NCI-H146 treated with DMSO at 0.1 percent for 48 hours (cell line): ENCODE data around the gene EIF4E.
A peak's percentile ranks its signal among the peaks of the same experiment; 100 is the strongest.

Experiments
- DNase-seq: peaks from one replicate; lab custom pipeline; 2025; ENCODE audit not compliant: unreplicated experiment; lab: John Stamatoyannopoulos, UW

Gene EIF4E, protein sequence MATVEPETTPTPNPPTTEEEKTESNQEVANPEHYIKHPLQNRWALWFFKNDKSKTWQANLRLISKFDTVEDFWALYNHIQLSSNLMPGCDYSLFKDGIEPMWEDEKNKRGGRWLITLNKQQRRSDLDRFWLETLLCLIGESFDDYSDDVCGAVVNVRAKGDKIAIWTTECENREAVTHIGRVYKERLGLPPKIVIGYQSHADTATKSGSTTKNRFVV

DNA sequence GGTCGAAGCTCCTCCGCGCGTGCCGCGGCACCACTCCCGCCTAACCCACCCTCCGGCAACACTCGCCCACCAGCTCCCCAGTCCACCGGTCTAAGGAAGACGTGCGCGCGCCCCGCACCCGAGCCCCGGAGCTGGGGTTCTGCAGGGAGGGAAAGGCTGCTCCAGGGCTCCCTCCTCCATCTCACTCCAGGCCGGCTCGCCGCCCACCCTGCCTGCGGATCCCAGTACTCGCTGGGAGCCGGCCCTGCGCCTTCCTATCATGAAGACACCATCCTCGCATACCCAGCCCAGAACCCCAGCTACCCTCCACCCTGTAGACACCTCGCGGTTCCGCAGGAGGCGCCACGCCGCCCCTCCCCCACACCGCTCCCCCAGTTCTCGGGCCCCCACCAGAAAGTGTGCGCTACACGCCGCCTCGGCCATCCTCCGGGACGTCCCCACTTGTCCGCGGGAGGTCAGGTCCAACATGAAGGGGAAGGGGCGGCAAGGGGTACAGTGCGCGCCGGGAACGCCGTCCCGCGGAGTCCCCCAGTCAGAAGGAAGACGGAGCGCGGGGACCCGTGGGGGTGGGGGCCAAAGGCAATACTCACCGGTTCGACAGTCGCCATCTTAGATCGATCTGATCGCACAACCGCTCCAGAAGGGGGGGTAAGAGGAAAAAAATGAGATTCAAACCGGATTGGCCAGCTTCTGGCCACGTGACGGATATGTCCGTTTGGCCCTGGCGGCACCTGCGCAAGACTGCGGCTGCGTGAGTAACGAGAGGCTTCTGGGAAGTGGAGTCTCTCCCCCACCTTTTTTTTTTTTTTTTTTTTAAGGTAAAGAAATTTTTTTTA is at the start of gene EIF4E:
Gene EIF4E, minus strand, starts transcription at position 629 of the 836 bp plus-strand sequence. Its CDS starts 21 bp downstream, at position 608.
- peak; percentile 62 for DNase-seq

DNA sequence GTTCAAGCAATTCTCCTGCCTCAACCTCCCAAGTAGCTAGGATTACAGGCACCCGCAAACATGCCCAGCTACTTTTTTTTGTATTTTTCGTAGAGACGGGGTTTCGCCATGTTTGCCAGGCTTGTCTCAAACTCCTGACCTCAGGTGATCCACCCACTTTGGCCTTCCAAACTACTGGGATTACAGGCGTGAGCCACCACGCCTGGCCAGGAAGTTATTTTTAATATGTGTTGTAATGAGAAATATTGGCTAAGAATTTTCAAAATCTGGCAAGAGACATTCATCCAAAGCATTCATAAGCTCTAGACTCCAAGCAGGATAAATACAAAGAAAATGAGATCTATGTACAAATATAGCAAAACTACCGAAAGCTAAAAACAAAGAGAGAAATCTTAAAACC is 48.6 kb upstream of the EIF4E start:
- DNase-seq, result no peak

- DNase-seq, result no peak
Observed at GRCh38 chr4:98976716-98977115, 47.8 kb upstream of the EIF4E start.

DNA sequence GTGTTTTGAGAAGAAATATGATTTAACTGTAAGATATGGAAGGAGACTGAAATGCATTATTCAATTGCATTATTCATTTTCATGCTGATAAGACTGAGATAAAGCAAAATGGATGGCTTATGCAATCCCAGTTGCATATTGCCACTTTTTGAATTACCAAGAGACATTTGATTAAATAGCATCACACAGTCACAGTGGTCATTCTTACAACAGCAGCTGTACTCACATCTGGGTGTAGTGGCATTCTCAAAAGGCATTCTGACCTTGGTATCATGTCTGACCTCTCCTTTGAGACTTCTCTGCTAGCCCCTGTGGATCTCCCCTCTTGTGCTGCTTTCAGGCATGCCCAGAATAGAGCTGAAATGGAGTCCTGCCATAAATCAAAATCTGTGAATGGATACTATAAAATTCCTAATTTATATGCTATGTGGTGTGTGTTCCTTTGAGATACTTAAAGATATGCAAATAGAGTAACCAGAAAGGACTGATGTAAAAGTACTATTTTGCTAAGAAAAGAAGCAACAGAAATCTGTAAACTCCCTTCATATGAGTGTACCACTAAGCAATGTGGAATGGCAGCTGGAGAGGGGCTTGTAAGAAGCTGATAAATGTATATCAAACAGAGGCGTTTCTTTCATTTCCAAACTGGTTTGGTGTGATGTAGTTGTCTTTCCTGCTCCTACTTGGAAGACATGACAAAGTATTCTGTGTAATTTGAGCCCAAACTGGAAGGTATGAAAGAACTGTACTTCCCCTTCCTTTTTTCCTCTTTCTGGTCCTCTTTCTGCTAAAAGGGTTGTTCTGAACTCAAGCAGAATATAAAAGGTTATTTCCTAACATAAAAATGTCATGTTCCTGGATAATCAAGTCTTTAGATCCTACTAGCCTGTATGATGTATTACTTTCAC is 41.2 kb upstream of the EIF4E start:
- DNase-seq, result no peak

DNA sequence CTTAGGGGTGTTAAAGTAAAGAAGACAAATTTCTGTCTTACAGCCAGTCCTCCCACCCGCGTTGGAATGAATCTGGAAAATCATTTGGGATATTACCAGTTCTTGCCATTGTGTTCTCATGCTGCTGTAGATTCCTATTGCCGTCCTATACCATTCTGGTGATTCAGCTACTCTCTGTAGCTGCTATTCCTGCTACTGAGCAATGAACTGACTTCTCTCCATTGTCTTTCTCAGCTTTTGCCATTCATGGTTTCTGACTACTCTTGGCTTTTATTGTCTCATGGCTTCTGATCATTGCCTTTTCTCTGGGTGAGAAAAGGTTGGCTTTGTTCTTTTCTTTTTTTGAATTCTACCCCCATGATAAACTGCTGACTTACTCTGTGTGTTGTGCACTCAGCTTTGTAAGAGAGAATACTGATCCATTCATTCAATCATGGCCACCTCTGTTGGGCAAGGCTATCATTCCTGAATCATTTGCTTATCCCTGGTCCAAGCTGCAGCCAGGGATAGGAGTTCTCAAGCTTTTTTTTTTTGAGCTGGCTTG is 38.9 kb upstream of the EIF4E start:
- no peak for DNase-seq

DNA sequence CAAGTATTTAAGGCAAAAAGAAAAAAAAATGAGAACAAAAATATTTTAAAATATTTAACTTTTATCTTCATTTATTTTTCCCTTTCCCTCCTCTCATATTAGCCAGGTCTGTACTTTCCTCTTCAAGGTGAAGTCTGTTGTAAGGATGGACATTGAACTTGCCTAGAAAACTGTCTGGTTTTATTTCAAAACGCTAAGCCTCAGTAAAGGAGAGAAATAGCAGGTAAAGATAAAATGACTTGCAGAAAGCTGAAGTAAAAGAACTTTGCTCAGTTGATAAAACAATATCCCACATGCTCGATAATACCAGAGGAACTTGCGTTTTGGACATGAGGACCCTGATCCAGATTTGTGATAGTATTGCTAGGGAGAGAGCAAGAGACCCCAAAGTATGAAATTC is 38.0 kb upstream of the EIF4E start:
- no peak for DNase-seq

DNA sequence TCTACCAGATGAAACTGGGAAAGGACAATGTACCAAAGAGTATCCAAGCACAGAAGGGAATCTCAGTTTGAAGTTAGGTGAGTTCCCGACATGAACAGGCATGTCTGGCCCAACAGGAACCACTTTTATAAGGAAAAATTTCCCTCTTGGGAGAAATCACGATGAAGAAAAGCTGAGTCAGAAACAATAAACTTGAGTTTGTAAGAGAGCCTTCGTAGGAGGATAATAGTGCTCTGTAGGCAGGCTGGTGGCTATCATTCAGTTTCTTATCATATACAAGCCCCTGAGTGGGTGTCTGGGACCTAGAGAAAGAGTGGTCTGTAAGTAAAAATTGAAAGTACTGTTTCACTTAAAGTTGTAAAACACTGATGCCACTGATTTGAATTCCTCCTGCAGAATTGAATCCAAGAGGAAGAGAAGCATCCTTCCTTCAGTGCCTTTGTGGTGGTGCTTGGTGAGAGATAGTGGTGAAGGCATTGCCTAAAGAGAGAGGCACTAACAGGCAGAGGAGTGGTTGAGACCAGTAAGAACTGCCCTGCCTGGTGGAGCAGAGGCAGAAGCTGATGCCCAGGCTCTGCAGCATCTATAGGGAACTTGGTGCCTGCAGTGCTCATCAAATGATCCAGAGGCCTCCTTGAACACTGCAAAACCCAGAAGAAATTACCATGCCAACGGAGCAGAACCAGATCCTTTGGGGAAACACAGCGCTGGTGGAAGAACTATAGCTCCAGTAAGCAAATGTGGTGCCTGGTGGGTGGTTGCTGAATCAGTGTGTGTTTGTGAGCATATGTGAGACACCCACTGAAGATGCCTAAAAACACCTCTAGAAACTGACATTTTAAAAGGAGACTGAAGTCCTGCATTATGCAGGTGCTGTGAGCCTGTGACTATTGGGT is 34.9 kb upstream of the EIF4E start:
- no peak for DNase-seq

- no peak for DNase-seq
Observed at GRCh38 chr4:98961770-98962169, 32.8 kb upstream of the EIF4E start.

DNA sequence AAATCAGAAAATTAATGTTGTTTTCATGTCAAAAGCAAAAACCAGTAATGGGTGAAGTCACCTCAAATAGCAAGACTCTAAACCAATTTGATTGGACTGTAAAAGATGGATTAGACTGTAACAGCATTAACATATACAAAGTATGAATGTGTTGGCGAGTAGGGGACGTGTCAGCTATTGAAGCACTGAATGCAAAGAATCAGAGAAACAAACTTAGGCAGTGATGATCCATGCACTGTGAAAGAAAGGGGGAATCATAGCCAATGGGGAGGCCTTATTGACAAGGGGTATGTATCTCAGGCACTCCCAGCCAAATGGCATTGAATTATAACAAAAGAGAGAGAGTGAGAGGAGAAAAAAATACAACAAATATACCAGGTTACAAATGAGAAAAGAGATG is 30.5 kb upstream of the EIF4E start:
- no peak for DNase-seq

DNA sequence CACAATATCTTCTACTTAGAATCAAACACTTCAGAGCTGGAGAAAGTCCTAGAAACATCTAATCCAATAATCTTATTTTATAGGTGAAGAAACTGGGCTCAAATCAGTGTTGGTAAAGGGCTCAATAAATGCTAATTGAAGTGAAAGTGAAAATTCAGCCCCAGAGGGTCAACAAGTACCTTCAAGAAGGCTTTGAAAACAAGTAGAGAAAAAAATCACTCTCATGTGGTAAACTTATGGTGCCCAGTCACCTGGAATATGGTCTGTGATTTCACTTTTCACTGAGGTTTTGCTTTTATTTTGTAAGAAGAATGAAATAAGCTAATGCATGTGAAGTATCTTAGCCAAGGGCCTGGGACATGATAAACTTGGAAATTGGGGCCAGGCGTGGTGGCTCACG is 29.1 kb upstream of the EIF4E start:
- no peak for DNase-seq

- DNase-seq, result no peak
Observed at GRCh38 chr4:98955229-98955628, 26.3 kb upstream of the EIF4E start.

DNA sequence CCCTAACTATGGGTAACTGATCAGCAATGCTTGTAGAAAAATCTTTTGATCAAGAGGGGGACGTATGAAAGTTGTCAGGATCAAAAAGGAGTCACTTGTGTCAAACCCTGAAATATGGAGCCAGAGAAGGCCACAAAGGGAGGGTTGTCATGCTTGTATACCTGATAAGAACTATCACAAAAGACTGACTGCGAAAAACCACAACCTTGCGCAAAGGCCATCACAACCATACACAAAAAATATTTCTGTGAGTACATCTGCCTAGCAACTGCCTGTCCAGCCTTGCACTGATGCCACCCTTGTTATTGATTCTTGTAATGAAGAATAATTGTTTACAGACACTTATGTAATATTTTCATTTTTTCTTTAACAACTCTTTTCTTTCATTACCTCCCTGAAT is 22.8 kb upstream of the EIF4E start:
- DNase-seq, result no peak

DNA sequence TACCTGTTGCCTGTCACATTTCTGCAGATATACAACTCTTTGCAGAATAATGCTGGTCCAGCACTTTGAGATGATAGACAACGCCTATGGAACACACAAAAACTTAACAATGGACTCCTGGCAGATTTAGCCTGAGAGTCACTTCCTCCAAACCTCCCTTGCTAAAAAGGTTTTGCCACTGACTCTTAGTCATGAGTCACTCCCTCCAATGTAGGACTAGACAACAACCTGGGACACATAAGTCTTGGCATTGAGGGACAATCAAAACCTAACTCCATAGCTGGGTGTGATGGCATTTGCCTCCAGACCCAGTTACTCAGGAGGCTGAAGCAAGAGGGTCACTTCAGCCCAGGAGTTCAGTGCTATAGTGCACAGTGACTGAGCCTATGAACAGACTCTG is 22.0 kb upstream of the EIF4E start:
- no peak for DNase-seq

GRCh38 chr4:98946359-98946758 is 17.4 kb upstream of the EIF4E start:
- no peak for DNase-seq

DNA sequence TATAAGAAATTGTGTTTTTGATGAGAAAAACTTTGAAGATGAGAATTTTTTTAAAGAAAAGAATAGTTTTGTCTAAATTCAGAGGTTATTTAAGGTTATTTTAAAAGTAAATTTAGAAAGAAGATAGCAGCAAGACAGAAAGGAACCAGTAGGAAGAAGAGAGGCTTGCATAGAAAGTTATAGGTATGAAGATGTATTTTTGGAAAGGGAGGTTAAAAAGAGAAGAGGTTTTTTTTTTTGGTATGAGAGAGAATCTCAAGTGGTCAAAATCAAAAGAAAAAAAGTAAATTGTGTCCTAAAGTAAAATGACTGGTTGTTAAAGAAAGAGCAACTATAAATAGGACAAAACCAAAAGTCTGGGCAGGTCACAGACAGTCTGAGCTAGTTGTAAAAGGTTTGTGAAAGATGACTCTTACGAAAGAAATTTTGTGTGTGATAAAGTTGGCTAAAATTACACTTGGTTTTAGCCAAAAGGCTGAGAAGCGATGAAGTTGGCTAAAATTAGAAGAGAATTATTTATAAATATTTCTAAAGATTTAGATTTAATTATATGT is 16.4 kb upstream of the EIF4E start:
- DNase-seq, result no peak

GRCh38 chr4:98939892-98940298 is 11.0 kb upstream of the EIF4E start:
- DNase-seq, result no peak

DNA sequence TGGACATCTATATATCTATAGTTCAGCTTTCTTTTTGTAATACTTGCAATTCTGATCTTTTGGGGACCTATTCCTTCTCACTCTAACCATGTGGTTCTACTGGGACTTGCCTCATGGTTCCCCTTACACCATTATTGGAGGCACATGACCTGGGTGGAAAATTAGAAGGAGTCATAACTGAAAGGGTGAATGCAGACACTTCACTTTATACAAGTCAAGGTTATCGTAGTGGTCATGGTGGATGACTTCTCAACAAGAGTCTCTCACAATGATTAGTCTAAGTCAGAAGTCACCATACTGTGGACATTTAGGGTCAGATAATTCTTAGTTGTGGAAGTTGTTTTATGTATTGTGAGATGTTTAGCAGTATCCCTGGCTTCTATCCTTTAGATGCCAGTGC is 10.5 kb upstream of the EIF4E start:
- no peak for DNase-seq

DNA sequence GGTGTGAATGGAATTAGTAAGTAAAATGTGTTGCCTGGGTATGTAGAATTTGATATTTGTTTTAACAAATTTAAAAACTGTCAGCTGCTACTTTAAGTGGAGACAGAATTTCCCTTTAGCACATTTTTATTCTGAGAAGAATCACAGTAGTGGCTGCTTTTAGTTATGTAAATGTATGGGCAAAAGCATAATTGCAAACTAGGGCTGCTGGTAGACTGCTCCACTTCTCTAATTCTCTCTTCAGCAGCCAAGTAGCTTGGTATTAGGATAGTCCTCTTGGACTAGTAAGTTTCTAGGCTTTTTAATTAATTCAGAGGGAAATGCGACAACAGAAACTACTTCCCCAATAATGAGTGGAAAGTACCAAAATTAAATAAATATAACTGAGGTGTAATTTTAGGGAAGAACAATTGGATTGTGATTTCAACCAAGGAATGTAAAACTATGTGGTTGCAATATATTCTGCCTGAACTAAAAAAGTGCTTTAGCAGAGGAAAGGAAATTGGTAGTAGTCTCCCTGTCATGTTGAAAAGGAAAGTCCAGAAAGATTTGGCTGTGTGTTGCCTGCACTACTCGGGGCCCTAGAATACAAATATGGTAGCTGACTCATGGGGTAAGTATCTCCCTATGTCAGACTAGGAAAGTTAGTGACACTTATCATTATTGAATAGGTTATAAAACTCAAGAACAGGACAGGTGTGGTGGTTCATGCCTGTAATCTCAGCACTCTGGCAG is 9.2 kb upstream of the EIF4E start:
- DNase-seq, result no peak

- no peak for DNase-seq
Observed at GRCh38 chr4:98935633-98936032, 6.7 kb upstream of the EIF4E start.
